HuH-7.5 (cell line): Measurements from ENCODE around the gene KCNJ12.
"Not testable (repeated sequence)": the region's sequence is repeated elsewhere in the genome, so short reads cannot be mapped to it uniquely, and the experiment has no call there.

ENCODE experiments used
- DNase-seq: peaks from one replicate; pipeline ENCODE4 v3.0.0; 2011; ENCODE audit warnings: low spot score

Gene KCNJ12

GRCh38 chr17:21387616-21388015 is 11.5 kb downstream of the KCNJ12 start:
- no peak for DNase-seq

GRCh38 chr17:21388066-21388465 is 11.9 kb downstream of the KCNJ12 start:
- DNase-seq = no peak

- no peak for DNase-seq
These were observed 12.8 kb downstream of the KCNJ12 start for GRCh38 chr17:21388944-21389343.

- no peak for DNase-seq
These were observed 13.2 kb downstream of the KCNJ12 start for GRCh38 chr17:21389394-21389793.

- no peak for DNase-seq
These were observed 14.1 kb downstream of the KCNJ12 start for GRCh38 chr17:21390294-21390693.

- no peak for DNase-seq
These were observed 16.1 kb downstream of the KCNJ12 start for GRCh38 chr17:21392266-21392665.

- DNase-seq = no peak
These were observed 18.1 kb downstream of the KCNJ12 start for GRCh38 chr17:21394265-21394664.

- DNase-seq = no peak
These were observed 19.6 kb downstream of the KCNJ12 start for GRCh38 chr17:21395764-21396163.

GRCh38 chr17:21396237-21396636 is 20.1 kb downstream of the KCNJ12 start:
- DNase-seq = no peak

- no peak for DNase-seq
These were observed 21.4 kb downstream of the KCNJ12 start for GRCh38 chr17:21397341-21398190.

GRCh38 chr17:21399474-21400186 is 23.5 kb downstream of the KCNJ12 start:
- DNase-seq = no peak

GRCh38 chr17:21400187-21400569 is 24.0 kb downstream of the KCNJ12 start:
- DNase-seq = not testable (repeated sequence)

- DNase-seq = no peak
These were observed 24.8 kb downstream of the KCNJ12 start for GRCh38 chr17:21400816-21401593.

- not testable (repeated sequence) for DNase-seq
These were observed 26.0 kb downstream of the KCNJ12 start for GRCh38 chr17:21402166-21402571.

- not testable (repeated sequence) for DNase-seq
These were observed 26.8 kb downstream of the KCNJ12 start for GRCh38 chr17:21402926-21403325.

GRCh38 chr17:21404106-21404505 is 27.9 kb downstream of the KCNJ12 start:
- DNase-seq = not testable (repeated sequence)

GRCh38 chr17:21404539-21404938 is 28.4 kb downstream of the KCNJ12 start:
- DNase-seq = not testable (repeated sequence)

- DNase-seq = not testable (repeated sequence)
These were observed 29.0 kb downstream of the KCNJ12 start for GRCh38 chr17:21404956-21405731.

- not testable (repeated sequence) for DNase-seq
These were observed 29.8 kb downstream of the KCNJ12 start for GRCh38 chr17:21405904-21406400.

- DNase-seq = not testable (repeated sequence)
These were observed 30.7 kb downstream of the KCNJ12 start for GRCh38 chr17:21406616-21407404.

- not testable (repeated sequence) for DNase-seq
These were observed 31.6 kb downstream of the KCNJ12 start for GRCh38 chr17:21407752-21408151.
